Measurements from ENCODE around the gene PRPF40B.

DNA sequence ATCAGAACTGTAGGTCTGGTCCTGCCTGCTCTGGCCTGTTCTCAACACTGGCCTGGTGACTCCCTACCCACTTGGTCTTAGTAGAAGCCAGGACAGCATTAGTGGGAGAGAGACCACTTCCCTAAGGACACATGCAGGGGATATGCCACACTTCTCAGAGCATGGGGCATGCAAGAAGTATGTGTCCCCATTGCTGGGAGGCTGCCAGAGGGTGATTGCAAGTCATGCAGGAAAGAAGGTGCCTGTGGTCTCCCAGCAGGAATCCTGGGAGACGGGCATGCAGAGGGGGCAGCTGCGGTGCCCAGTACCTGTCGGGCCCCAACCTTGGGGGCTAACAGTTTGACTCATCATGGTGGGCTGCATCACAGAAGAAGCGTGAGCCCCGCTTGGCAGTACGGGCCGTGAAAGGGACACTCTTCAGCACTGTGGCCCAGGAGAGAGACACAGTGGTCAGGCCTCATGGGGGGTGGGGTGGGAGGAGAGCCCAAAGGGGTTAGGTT is 23.0 kb downstream of the PRPF40B start:
- TF ChIP-seq, protein P1, sequence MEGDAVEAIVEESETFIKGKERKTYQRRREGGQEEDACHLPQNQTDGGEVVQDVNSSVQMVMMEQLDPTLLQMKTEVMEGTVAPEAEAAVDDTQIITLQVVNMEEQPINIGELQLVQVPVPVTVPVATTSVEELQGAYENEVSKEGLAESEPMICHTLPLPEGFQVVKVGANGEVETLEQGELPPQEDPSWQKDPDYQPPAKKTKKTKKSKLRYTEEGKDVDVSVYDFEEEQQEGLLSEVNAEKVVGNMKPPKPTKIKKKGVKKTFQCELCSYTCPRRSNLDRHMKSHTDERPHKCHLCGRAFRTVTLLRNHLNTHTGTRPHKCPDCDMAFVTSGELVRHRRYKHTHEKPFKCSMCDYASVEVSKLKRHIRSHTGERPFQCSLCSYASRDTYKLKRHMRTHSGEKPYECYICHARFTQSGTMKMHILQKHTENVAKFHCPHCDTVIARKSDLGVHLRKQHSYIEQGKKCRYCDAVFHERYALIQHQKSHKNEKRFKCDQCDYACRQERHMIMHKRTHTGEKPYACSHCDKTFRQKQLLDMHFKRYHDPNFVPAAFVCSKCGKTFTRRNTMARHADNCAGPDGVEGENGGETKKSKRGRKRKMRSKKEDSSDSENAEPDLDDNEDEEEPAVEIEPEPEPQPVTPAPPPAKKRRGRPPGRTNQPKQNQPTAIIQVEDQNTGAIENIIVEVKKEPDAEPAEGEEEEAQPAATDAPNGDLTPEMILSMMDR (conservative IDR thresholded peaks at IDR 0.05) = no peak
- TF ChIP-seq EZH2 (IDR thresholded peaks at IDR 0.05; ENCODE audit: low read depth) = no peak
